ENCODE data around the gene AKT1S1.

- TF ChIP-seq JUND (IDR thresholded peaks at IDR 0.05) (no peak), POLR2AphosphoS5 (IDR thresholded peaks at IDR 0.05; ENCODE audit: low read depth, low read length) (no peak), YY1 (IDR thresholded peaks at IDR 0.05; ENCODE audit: extremely low read depth, insufficient replicate concordance, low read depth, low read length) (no peak)
- TF ChIP-seq, protein P1, sequence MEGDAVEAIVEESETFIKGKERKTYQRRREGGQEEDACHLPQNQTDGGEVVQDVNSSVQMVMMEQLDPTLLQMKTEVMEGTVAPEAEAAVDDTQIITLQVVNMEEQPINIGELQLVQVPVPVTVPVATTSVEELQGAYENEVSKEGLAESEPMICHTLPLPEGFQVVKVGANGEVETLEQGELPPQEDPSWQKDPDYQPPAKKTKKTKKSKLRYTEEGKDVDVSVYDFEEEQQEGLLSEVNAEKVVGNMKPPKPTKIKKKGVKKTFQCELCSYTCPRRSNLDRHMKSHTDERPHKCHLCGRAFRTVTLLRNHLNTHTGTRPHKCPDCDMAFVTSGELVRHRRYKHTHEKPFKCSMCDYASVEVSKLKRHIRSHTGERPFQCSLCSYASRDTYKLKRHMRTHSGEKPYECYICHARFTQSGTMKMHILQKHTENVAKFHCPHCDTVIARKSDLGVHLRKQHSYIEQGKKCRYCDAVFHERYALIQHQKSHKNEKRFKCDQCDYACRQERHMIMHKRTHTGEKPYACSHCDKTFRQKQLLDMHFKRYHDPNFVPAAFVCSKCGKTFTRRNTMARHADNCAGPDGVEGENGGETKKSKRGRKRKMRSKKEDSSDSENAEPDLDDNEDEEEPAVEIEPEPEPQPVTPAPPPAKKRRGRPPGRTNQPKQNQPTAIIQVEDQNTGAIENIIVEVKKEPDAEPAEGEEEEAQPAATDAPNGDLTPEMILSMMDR (IDR thresholded peaks at IDR 0.05 in 2 of 3, conservative IDR thresholded peaks at IDR 0.05 in 1 of 3; ENCODE audit: borderline replicate concordance in 1 of 3, insufficient read depth in 1 of 3, low read depth in 2 of 3, low read length in 2 of 3) = no peak
- TF ChIP-seq, protein P2, sequence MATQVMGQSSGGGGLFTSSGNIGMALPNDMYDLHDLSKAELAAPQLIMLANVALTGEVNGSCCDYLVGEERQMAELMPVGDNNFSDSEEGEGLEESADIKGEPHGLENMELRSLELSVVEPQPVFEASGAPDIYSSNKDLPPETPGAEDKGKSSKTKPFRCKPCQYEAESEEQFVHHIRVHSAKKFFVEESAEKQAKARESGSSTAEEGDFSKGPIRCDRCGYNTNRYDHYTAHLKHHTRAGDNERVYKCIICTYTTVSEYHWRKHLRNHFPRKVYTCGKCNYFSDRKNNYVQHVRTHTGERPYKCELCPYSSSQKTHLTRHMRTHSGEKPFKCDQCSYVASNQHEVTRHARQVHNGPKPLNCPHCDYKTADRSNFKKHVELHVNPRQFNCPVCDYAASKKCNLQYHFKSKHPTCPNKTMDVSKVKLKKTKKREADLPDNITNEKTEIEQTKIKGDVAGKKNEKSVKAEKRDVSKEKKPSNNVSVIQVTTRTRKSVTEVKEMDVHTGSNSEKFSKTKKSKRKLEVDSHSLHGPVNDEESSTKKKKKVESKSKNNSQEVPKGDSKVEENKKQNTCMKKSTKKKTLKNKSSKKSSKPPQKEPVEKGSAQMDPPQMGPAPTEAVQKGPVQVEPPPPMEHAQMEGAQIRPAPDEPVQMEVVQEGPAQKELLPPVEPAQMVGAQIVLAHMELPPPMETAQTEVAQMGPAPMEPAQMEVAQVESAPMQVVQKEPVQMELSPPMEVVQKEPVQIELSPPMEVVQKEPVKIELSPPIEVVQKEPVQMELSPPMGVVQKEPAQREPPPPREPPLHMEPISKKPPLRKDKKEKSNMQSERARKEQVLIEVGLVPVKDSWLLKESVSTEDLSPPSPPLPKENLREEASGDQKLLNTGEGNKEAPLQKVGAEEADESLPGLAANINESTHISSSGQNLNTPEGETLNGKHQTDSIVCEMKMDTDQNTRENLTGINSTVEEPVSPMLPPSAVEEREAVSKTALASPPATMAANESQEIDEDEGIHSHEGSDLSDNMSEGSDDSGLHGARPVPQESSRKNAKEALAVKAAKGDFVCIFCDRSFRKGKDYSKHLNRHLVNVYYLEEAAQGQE (IDR thresholded peaks at IDR 0.05; ENCODE audit: low read depth) = no peak
These were observed 2.5 kb downstream of the AKT1S1 start for GRCh38 chr19:49874503-49875157.
